B cell (primary cell): Measurements from ENCODE around the gene SERGEF. TPM values are rescaled to one million over a fixed set of nuclear protein-coding genes. Genes with fewer than 3 reads are reported as not detected.

ENCODE experiments used
- ATAC-seq: fragments of 200-7000 bp; cut with Tn5 transposase; one replicate; pipeline ENCODE4 v1.10.0; 2021; ENCODE audit warnings: low read depth, mild to moderate bottlenecking, moderate number of reproducible peaks, moderate library complexity
- CTCF ChIA-PET: fragments of 350-600 bp; sonication (Branson Sonifier 250); formaldehyde crosslinking; loops from one replicate; lab custom pipeline; 2021; ENCODE audit warnings: antibody characterized with exemption, inconsistent platforms; lab: Charles Lee
- POLR2A ChIA-PET: fragments of 350-600 bp; sonication (Branson Sonifier 250); formaldehyde crosslinking; loops from one replicate; lab custom pipeline; 2021; ENCODE audit warnings: antibody characterized with exemption; lab: Charles Lee
- DNase-seq: peaks from one replicate; pipeline ENCODE4 v3.0.0; 2013
- H2AFZ ChIP-seq: 2 replicates; pipeline ENCODE4 v1.6.1; 2012; ENCODE audit warnings: mild to moderate bottlenecking, low read depth, low read length; ENCODE audit not compliant: insufficient read depth, poor library complexity, severe bottlenecking
- H3K27ac ChIP-seq, 2 donors: 1 replicate in 1 of 2; 2 replicates in 1 of 2; pipeline ENCODE4 v1.5.1; 2012 to 2013; ENCODE audit warnings: low read length in 2 of 2, mild to moderate bottlenecking in 2 of 2, moderate library complexity in 1 of 2
- H3K27me3 ChIP-seq, 4 experiments: fragments of 200-600 bp in 1 of 4; sonication (generic) in 1 of 4; replicated peaks in 1 of 4; 1 replicate in 2 of 4; 2 replicates in 2 of 4; pipeline versions ENCODE4 v1.6.1 to v1.7.0; 2013 to 2016; ENCODE audit warnings: low read length in 3 of 4, mild to moderate bottlenecking in 2 of 4, mixed read lengths in 1 of 4, moderate library complexity in 1 of 4; ENCODE audit not compliant: insufficient read depth in 4 of 4, control insufficient read depth in 3 of 4; ENCODE audit errors: control extremely low read depth in 1 of 4
- H3K36me3 ChIP-seq, 2 experiments: replicated peaks in 1 of 2; 1 replicate in 1 of 2; 2 replicates in 1 of 2; pipeline versions ENCODE4 v1.6.1 to v1.7.1; 2013; ENCODE audit warnings: low read length in 1 of 2; ENCODE audit not compliant: insufficient read depth in 2 of 2, control insufficient read depth in 1 of 2; ENCODE audit errors: control extremely low read depth in 1 of 2, extremely low read depth in 1 of 2
- H3K4me1 ChIP-seq, 2 donors: fragments of 200-600 bp in 1 of 2; sonication (generic) in 1 of 2; 1 replicate in 1 of 2; 2 replicates in 1 of 2; pipeline versions ENCODE4 v1.5.1 to v1.6.1; 2013 to 2017; ENCODE audit warnings: low read length in 2 of 2; ENCODE audit not compliant: control insufficient read depth in 2 of 2, insufficient read depth in 2 of 2
- H3K4me2 ChIP-seq: replicated peaks from 2 replicates; pipeline ENCODE3; 2012; ENCODE audit warnings: mild to moderate bottlenecking, low read depth, low read length; ENCODE audit not compliant: poor library complexity, severe bottlenecking
- H3K4me3 ChIP-seq, 5 experiments: fragments of 200-600 bp in 1 of 5; sonication (generic) in 1 of 5; 1 replicate in 3 of 5; 2 replicates in 2 of 5; pipeline versions ENCODE4 v1.5.1 to v1.7.0; 2011 to 2016; ENCODE audit warnings: low read length in 4 of 5, mild to moderate bottlenecking in 4 of 5, low read depth in 2 of 5, control low read depth in 1 of 5, moderate library complexity in 1 of 5; ENCODE audit not compliant: insufficient read depth in 1 of 5; ENCODE audit errors: control extremely low read depth in 1 of 5, extremely low read depth in 1 of 5
- H3K79me2 ChIP-seq: fragments of 200-600 bp; sonication (generic); one replicate; pipeline ENCODE4 v1.6.0; 2016; ENCODE audit warnings: low read length; ENCODE audit not compliant: control insufficient read depth, insufficient read depth
- H3K9ac ChIP-seq: fragments of 200-600 bp; sonication (generic); 2 replicates; pipeline ENCODE4 v1.6.1; 2017; ENCODE audit warnings: mild to moderate bottlenecking, low read length, moderate library complexity
- H3K9me3 ChIP-seq, 3 donors: one replicate each; pipeline versions ENCODE4 v1.6.1 to v1.7.1; 2013; ENCODE audit warnings: low read length in 2 of 3; ENCODE audit not compliant: control insufficient read depth in 2 of 3, insufficient read depth in 1 of 3; ENCODE audit errors: control extremely low read depth in 1 of 3
- H4K20me1 ChIP-seq: 2 replicates; pipeline ENCODE4 v1.6.0; 2012; ENCODE audit warnings: mild to moderate bottlenecking, low read length; ENCODE audit not compliant: insufficient read depth, control insufficient read depth, poor library complexity, severe bottlenecking
- H3K27ac Mint-ChIP-seq: one replicate; pipeline ENCODE4 v1.8.0; 2021; ENCODE audit warnings: mixed read lengths
- H3K27me3 Mint-ChIP-seq: one replicate; pipeline ENCODE4 v1.8.0; 2021; ENCODE audit warnings: mixed read lengths
- H3K4me1 Mint-ChIP-seq: one replicate; pipeline ENCODE4 v1.8.0; 2021; ENCODE audit warnings: mixed read lengths
- H3K4me3 Mint-ChIP-seq: one replicate; pipeline ENCODE4 v1.8.0; 2021; ENCODE audit warnings: mixed read lengths
- H3K9me3 Mint-ChIP-seq: one replicate; pipeline ENCODE4 v1.8.0; 2022; ENCODE audit warnings: mixed read lengths; ENCODE audit not compliant: insufficient read depth
- CTCF ChIP-seq: fragments of 200-600 bp; IDR thresholded peaks from one replicate; pipeline ENCODE4 v1.8.0; 2022; ENCODE audit warnings: antibody characterized with exemption, mild to moderate bottlenecking
- EZH2 ChIP-seq: IDR thresholded peaks from 2 replicates; pipeline ENCODE4 v1.6.1; 2012; ENCODE audit warnings: borderline replicate concordance, low read depth, mild to moderate bottlenecking, moderate library complexity, low read length; ENCODE audit not compliant: insufficient read depth, poor library complexity, severe bottlenecking
- WGBS: methylation state at CpG from one replicate; pipeline ENCODE4 v1.1.5; 2013; ENCODE audit warnings: missing lambda C conversion rate; ENCODE audit not compliant: insufficient coverage; 5-methylcytosine and 5-hydroxymethylcytosine counted together
- intact Hi-C: fragments of 100-400 bp; cut with micrococcal nuclease; formaldehyde crosslinking; loops from one replicate; pipeline ENCODE4 v1.10.0; 2022
- polyA plus RNA-seq: library from polyadenylated mRNA; depleted of rRNA; stranded (reverse); fragments of >200 nt; gene quantifications from 2 replicates; pipeline ENCODE4 v1.2.3, GENCODE V29; 2012
- total RNA-seq, 2 donors: library from RNA; stranded (reverse); fragments of 120-200 nt in 1 of 2; gene quantifications; 1 replicate in 1 of 2; 2 replicates in 1 of 2; pipeline versions ENCODE4 v1.2.3 to v1.2.4, GENCODE V29; 2013 to 2022

The SERGEF gene
- total and polyA plus RNA-seq, 2 donors (not counting 1 experiment from before 2014, with no cell fraction given): 24.2 to 54.3 TPM

- ChIA-PET CTCF (interaction anchor here (0.5 to 2.3 kb wide), 2 partner anchors 63 to 91 kb away, joined by 4 to 9 read pairs; partner anchors contain the start of gene SAAL1), POLR2A (no interaction called here)
- peaks cover 6% of the 10 kb centered on the region for H3K79me2 ChIP-seq
- H3K4me1 Mint-ChIP-seq: peaks cover 27% of the 10 kb centered on the region
- no peak overlapping the region for H3K4me3 ChIP-seq
- no peak overlapping the region for H3K9ac ChIP-seq
- intact Hi-C loops: loop anchor here (5.0 to 10.0 kb wide), 2 partner anchors 630 to 1227 kb away; partner anchors contain the start of genes E2F8 and KCNJ11
- ATAC-seq (no peak), DNase-seq (no peak)
- H4K20me1 ChIP-seq: no peaks in the 10 kb centered on the region
- no peaks in the 10 kb centered on the region for H3K27me3 ChIP-seq
- no peaks in the 10 kb centered on the region for H3K36me3 ChIP-seq
- no peak overlapping the region for H3K27ac ChIP-seq
- TF ChIP-seq CTCF (no peak), EZH2 (no peak)
- H2AFZ ChIP-seq: peak overlapping the region; percentile 16
- H3K27me3 Mint-ChIP-seq: no peaks in the 10 kb centered on the region
- H3K9me3 ChIP-seq: peaks cover 0 to 14% (median 0%) of the 10 kb centered on the region in 3 donors
- peak overlapping the region; percentile 53 for H3K4me3 Mint-ChIP-seq
- H3K27ac Mint-ChIP-seq: no peak overlapping the region
- H3K4me2 ChIP-seq: no peak overlapping the region
- H3K4me1 ChIP-seq: peaks cover 9 to 21% of the 10 kb centered on the region in 2 donors
- peaks cover 4% of the 10 kb centered on the region for H3K9me3 Mint-ChIP-seq
Observed at GRCh38 chr11:18014876-18015275, 2.0 kb upstream of the SERGEF start.

DNA sequence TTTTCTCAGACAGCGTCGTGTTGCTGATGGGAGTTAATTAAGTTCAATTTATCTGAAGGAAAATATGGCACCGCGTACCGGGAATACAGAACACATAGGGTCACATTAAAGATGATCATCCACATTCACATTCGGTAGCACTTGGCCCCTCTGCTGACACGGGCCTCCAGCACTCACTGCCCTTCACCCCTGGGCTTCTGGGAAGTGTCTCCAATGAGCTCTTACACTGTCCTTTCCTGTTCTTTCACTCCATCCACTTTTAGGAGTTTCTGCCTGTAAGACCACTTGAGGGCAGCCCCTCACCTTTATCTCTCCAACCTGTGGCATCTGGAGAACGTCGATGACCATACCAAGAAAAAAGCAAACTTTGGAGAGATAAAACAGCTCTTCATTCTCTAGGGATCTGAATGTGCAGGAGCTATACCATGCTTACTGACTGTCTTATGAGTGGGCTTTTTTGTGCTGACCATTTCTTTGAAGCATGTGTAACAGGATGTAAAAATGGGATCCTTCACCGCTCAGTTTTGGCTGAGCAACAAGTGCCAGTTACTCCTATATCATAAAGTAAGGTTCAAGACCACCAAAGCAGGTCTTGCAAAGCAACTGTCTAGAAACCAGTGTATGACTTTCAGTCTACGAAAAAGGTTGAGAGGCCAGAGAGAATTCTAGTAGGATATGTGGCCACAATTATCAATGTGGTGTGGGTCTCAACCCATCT lies 1.1 kb upstream of the SERGEF start:
- H3K27ac Mint-ChIP-seq: peak overlapping the region; percentile 99
- ATAC-seq: no peak
- no peaks in the 10 kb centered on the region for H4K20me1 ChIP-seq
- H3K4me2 ChIP-seq: peak overlapping the region; percentile 72
- CTCF ChIA-PET: interaction anchor here (0.7 to 2.3 kb wide), 6 partner anchors 10 to 708 kb away, joined by 3 to 9 read pairs (median 5); partner anchors contain the start of gene SAAL1
- peak overlapping the region; percentile 77 to 90 (median 83) for H3K4me3 ChIP-seq
- POLR2A ChIA-PET: interaction anchor here (0.6 kb wide), 2 partner anchors 267 to 936 kb away, joined by 5 to 9 read pairs; partner anchors contain the start of gene RPS13
- peak overlapping the region; percentile 94 for H2AFZ ChIP-seq
- no peaks in the 10 kb centered on the region for H3K27me3 ChIP-seq
- H3K27ac ChIP-seq: peak overlapping the region; percentile 61 to 65
- peak overlapping the region; percentile 100 for H3K4me3 Mint-ChIP-seq
- peaks cover 9 to 21% of the 10 kb centered on the region in 2 donors for H3K4me1 ChIP-seq
- H3K9me3 ChIP-seq: peaks cover 0 to 14% (median 0%) of the 10 kb centered on the region in 3 donors
- peaks cover 4% of the 10 kb centered on the region for H3K9me3 Mint-ChIP-seq
- intact Hi-C loops: loop anchor here (1.0 to 10.0 kb wide), 8 partner anchors 92 to 1228 kb away; partner anchors contain the start of genes E2F8, GTF2H1, HPS5 and KCNJ11
- no peaks in the 10 kb centered on the region for H3K27me3 Mint-ChIP-seq
- no peak for DNase-seq
- peaks cover 6% of the 10 kb centered on the region for H3K79me2 ChIP-seq
- H3K9ac ChIP-seq: peak overlapping the region; percentile 83
- H3K36me3 ChIP-seq: no peaks in the 10 kb centered on the region
- WGBS: 25% methylated on average over 7 of the region's 11 CpGs
- peaks cover 27% of the 10 kb centered on the region for H3K4me1 Mint-ChIP-seq
- TF ChIP-seq CTCF: no peak
- no peak for TF ChIP-seq EZH2
